B cell (primary cell): ENCODE measurements around the gene KRT4. TPM values are rescaled to one million over a fixed set of nuclear protein-coding genes. Genes with fewer than 3 reads are reported as not detected.

Source experiments
- ATAC-seq: fragments of 200-7000 bp; cut with Tn5 transposase; one replicate; pipeline ENCODE4 v1.10.0; 2021; ENCODE audit warnings: low read depth, mild to moderate bottlenecking, moderate number of reproducible peaks, moderate library complexity
- CTCF ChIA-PET: fragments of 350-600 bp; sonication (Branson Sonifier 250); formaldehyde crosslinking; loops from one replicate; lab custom pipeline; 2021; ENCODE audit warnings: antibody characterized with exemption, inconsistent platforms; lab: Charles Lee
- POLR2A ChIA-PET: fragments of 350-600 bp; sonication (Branson Sonifier 250); formaldehyde crosslinking; loops from one replicate; lab custom pipeline; 2021; ENCODE audit warnings: antibody characterized with exemption; lab: Charles Lee
- DNase-seq: peaks from one replicate; pipeline ENCODE4 v3.0.0; 2013
- H2AFZ ChIP-seq: 2 replicates; pipeline ENCODE4 v1.6.1; 2012; ENCODE audit warnings: mild to moderate bottlenecking, low read depth, low read length; ENCODE audit not compliant: insufficient read depth, poor library complexity, severe bottlenecking
- H3K27ac ChIP-seq, 2 donors: 1 replicate in 1 of 2; 2 replicates in 1 of 2; pipeline ENCODE4 v1.5.1; 2012 to 2013; ENCODE audit warnings: low read length in 2 of 2, mild to moderate bottlenecking in 2 of 2, moderate library complexity in 1 of 2
- H3K27me3 ChIP-seq, 4 experiments: fragments of 200-600 bp in 1 of 4; sonication (generic) in 1 of 4; replicated peaks in 1 of 4; 1 replicate in 2 of 4; 2 replicates in 2 of 4; pipeline versions ENCODE4 v1.6.1 to v1.7.0; 2013 to 2016; ENCODE audit warnings: low read length in 3 of 4, mild to moderate bottlenecking in 2 of 4, mixed read lengths in 1 of 4, moderate library complexity in 1 of 4; ENCODE audit not compliant: insufficient read depth in 4 of 4, control insufficient read depth in 3 of 4; ENCODE audit errors: control extremely low read depth in 1 of 4
- H3K36me3 ChIP-seq, 2 experiments: replicated peaks in 1 of 2; 1 replicate in 1 of 2; 2 replicates in 1 of 2; pipeline versions ENCODE4 v1.6.1 to v1.7.1; 2013; ENCODE audit warnings: low read length in 1 of 2; ENCODE audit not compliant: insufficient read depth in 2 of 2, control insufficient read depth in 1 of 2; ENCODE audit errors: control extremely low read depth in 1 of 2, extremely low read depth in 1 of 2
- H3K4me1 ChIP-seq, 2 donors: fragments of 200-600 bp in 1 of 2; sonication (generic) in 1 of 2; 1 replicate in 1 of 2; 2 replicates in 1 of 2; pipeline versions ENCODE4 v1.5.1 to v1.6.1; 2013 to 2017; ENCODE audit warnings: low read length in 2 of 2; ENCODE audit not compliant: control insufficient read depth in 2 of 2, insufficient read depth in 2 of 2
- H3K4me2 ChIP-seq: replicated peaks from 2 replicates; pipeline ENCODE3; 2012; ENCODE audit warnings: mild to moderate bottlenecking, low read depth, low read length; ENCODE audit not compliant: poor library complexity, severe bottlenecking
- H3K4me3 ChIP-seq, 5 experiments: fragments of 200-600 bp in 1 of 5; sonication (generic) in 1 of 5; 1 replicate in 3 of 5; 2 replicates in 2 of 5; pipeline versions ENCODE4 v1.5.1 to v1.7.0; 2011 to 2016; ENCODE audit warnings: low read length in 4 of 5, mild to moderate bottlenecking in 4 of 5, low read depth in 2 of 5, control low read depth in 1 of 5, moderate library complexity in 1 of 5; ENCODE audit not compliant: insufficient read depth in 1 of 5; ENCODE audit errors: control extremely low read depth in 1 of 5, extremely low read depth in 1 of 5
- H3K79me2 ChIP-seq: fragments of 200-600 bp; sonication (generic); one replicate; pipeline ENCODE4 v1.6.0; 2016; ENCODE audit warnings: low read length; ENCODE audit not compliant: control insufficient read depth, insufficient read depth
- H3K9ac ChIP-seq: fragments of 200-600 bp; sonication (generic); 2 replicates; pipeline ENCODE4 v1.6.1; 2017; ENCODE audit warnings: mild to moderate bottlenecking, low read length, moderate library complexity
- H3K9me3 ChIP-seq, 3 donors: one replicate each; pipeline versions ENCODE4 v1.6.1 to v1.7.1; 2013; ENCODE audit warnings: low read length in 2 of 3; ENCODE audit not compliant: control insufficient read depth in 2 of 3, insufficient read depth in 1 of 3; ENCODE audit errors: control extremely low read depth in 1 of 3
- H4K20me1 ChIP-seq: 2 replicates; pipeline ENCODE4 v1.6.0; 2012; ENCODE audit warnings: mild to moderate bottlenecking, low read length; ENCODE audit not compliant: insufficient read depth, control insufficient read depth, poor library complexity, severe bottlenecking
- H3K27ac Mint-ChIP-seq: one replicate; pipeline ENCODE4 v1.8.0; 2021; ENCODE audit warnings: mixed read lengths
- H3K27me3 Mint-ChIP-seq: one replicate; pipeline ENCODE4 v1.8.0; 2021; ENCODE audit warnings: mixed read lengths
- H3K4me1 Mint-ChIP-seq: one replicate; pipeline ENCODE4 v1.8.0; 2021; ENCODE audit warnings: mixed read lengths
- H3K4me3 Mint-ChIP-seq: one replicate; pipeline ENCODE4 v1.8.0; 2021; ENCODE audit warnings: mixed read lengths
- H3K9me3 Mint-ChIP-seq: one replicate; pipeline ENCODE4 v1.8.0; 2022; ENCODE audit warnings: mixed read lengths; ENCODE audit not compliant: insufficient read depth
- EZH2 ChIP-seq: IDR thresholded peaks from 2 replicates; pipeline ENCODE4 v1.6.1; 2012; ENCODE audit warnings: borderline replicate concordance, low read depth, mild to moderate bottlenecking, moderate library complexity, low read length; ENCODE audit not compliant: insufficient read depth, poor library complexity, severe bottlenecking
- WGBS: methylation state at CpG from one replicate; pipeline ENCODE4 v1.1.5; 2013; ENCODE audit warnings: missing lambda C conversion rate; ENCODE audit not compliant: insufficient coverage; 5-methylcytosine and 5-hydroxymethylcytosine counted together
- intact Hi-C: fragments of 100-400 bp; cut with micrococcal nuclease; formaldehyde crosslinking; loops from one replicate; pipeline ENCODE4 v1.10.0; 2022
- polyA minus RNA-seq: library from RNA; depleted of rRNA, polyadenylated mRNA; stranded (reverse); fragments of >200 nt; gene quantifications from 2 replicates; pipeline ENCODE4 v1.2.3, GENCODE V29; 2012
- polyA plus RNA-seq: library from polyadenylated mRNA; depleted of rRNA; stranded (reverse); fragments of >200 nt; gene quantifications from 2 replicates; pipeline ENCODE4 v1.2.3, GENCODE V29; 2012
- total RNA-seq, 2 donors: library from RNA; stranded (reverse); fragments of 120-200 nt in 1 of 2; gene quantifications; 1 replicate in 1 of 2; 2 replicates in 1 of 2; pipeline versions ENCODE4 v1.2.3 to v1.2.4, GENCODE V29; 2013 to 2022
- TF ChIP-seq, protein P1 (sequence below): fragments of 200-600 bp; IDR thresholded peaks from one replicate; pipeline ENCODE4 v1.8.0; 2022; ENCODE audit warnings: antibody characterized with exemption, mild to moderate bottlenecking

Gene KRT4
- not detected in 2 replicates for total RNA-seq
- not detected for total RNA-seq (2013)
- not detected in 2 replicates for polyA plus RNA-seq
- polyA minus RNA-seq: 0.71 TPM in 1 of 2 replicates, not detected in the other

DNA sequence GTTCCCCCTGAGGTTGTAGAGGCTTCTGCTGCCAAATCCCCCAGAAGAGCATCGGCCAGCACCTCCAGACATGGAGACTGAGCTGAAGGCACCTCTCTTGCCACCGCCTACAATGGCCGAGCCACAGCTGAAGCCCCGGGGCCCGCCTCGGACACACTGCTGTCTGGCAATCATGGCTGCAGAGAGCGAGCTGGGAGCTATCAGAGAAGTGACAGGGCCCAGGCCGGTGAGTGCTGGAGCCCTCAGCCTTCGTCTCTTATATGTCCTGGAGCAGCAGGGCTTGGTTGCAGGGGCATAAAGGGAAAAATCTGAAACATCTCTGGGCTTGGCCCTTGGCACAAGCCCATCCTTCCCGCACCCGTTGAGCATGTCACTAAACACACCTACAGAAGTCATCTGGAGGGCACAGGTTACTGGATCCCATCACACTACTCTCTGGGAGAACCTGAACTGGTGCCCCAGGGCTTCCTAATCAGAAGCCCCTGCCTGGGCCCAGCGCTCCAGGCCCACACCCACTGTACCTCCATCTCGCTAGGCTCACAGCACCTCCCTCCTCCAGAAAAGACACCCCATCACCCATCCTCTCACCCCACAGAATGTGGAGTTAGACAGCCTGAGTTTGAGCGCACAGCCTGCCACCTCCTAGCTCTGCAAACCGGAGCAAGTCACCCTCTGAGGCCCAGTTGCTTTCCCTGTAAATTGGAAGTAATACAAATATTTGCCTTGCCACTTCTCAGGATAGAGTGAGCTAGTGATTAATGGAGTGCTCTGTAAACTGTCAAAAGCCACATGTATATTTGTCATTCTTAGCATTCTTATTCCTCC, at the start of gene KRT4:
Gene KRT4, minus strand, starts transcription at position 232 of the 825 bp plus-strand sequence. Its CDS starts 58 bp downstream, at position 174.
- no peaks in the 10 kb centered on the region for H3K9me3 ChIP-seq
- H3K4me3 ChIP-seq: no peak within 1 kb of the TSS
- Mint-ChIP-seq H3K4me3 (no peak within 1 kb of the TSS), H3K27ac (no peak within 1 kb of the TSS), H3K4me1 (no peaks in the 10 kb centered on the region), H3K27me3 (peaks cover 24% of the 10 kb centered on the region), H3K9me3 (no peaks in the 10 kb centered on the region)
- H3K27me3 ChIP-seq: no peaks in the 10 kb centered on the region
- WGBS: 89% methylated on average over 13 of the region's 15 CpGs
- intact Hi-C loops: no loop called here
- H3K4me1 ChIP-seq: no peaks in the 10 kb centered on the region
- H3K4me2 ChIP-seq: no peak within 1 kb of the TSS
- POLR2A ChIA-PET: no interaction called here
- no peaks in the 10 kb centered on the region for H3K36me3 ChIP-seq
- CTCF ChIA-PET: no interaction called here
- H3K79me2 ChIP-seq: no peaks in the 10 kb centered on the region
- no peak within 1 kb of the TSS for H3K27ac ChIP-seq
- no peak for TF ChIP-seq EZH2
- TF ChIP-seq, protein P1, sequence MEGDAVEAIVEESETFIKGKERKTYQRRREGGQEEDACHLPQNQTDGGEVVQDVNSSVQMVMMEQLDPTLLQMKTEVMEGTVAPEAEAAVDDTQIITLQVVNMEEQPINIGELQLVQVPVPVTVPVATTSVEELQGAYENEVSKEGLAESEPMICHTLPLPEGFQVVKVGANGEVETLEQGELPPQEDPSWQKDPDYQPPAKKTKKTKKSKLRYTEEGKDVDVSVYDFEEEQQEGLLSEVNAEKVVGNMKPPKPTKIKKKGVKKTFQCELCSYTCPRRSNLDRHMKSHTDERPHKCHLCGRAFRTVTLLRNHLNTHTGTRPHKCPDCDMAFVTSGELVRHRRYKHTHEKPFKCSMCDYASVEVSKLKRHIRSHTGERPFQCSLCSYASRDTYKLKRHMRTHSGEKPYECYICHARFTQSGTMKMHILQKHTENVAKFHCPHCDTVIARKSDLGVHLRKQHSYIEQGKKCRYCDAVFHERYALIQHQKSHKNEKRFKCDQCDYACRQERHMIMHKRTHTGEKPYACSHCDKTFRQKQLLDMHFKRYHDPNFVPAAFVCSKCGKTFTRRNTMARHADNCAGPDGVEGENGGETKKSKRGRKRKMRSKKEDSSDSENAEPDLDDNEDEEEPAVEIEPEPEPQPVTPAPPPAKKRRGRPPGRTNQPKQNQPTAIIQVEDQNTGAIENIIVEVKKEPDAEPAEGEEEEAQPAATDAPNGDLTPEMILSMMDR: no peak
- no peaks in the 10 kb centered on the region for H4K20me1 ChIP-seq
- DNase-seq (no peak), ATAC-seq (no peak)
- no peak within 1 kb of the TSS for H3K9ac ChIP-seq
- H2AFZ ChIP-seq: no peak within 1 kb of the TSS

DNA sequence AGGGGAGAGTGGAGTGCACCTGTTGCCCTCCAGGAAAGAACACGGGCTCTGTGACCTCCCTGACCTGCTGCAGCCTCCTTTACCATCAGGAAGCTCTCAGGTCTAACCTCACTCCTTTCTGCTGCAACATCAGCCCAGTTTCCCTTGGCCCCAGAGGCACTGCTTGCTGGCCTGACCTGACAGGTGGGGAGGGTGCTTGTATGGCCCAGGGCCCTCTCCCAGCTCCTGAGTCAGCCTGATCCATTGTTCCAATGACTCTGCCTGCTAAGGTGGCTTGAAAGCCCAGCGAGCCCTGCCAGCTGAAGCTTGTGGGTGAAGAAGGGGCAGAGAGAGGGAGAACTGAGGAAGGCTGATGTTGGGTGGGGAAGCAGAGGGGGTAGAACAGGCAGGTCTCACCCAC, 48.1 kb upstream of the KRT4 start:
- peaks cover under 1 to 1% of the 10 kb centered on the region in 2 donors for H3K4me1 ChIP-seq
- H3K9me3 ChIP-seq: no peaks in the 10 kb centered on the region
- no peak overlapping the region for H3K4me3 ChIP-seq
- H3K36me3 ChIP-seq: no peaks in the 10 kb centered on the region
- TF ChIP-seq EZH2: no peak
- TF ChIP-seq, protein P1: no peak
- no peak overlapping the region for H3K27ac Mint-ChIP-seq
- intact Hi-C loops: no loop called here
- H3K4me3 Mint-ChIP-seq: no peak overlapping the region
- DNase-seq (no peak), ATAC-seq (no peak)
- H2AFZ ChIP-seq: no peak overlapping the region
- H3K9ac ChIP-seq: no peak overlapping the region
- peaks cover 13% of the 10 kb centered on the region for H3K27me3 Mint-ChIP-seq
- WGBS: 82% methylated on average over 1 of the region's 2 CpGs
- H3K27me3 ChIP-seq: no peaks in the 10 kb centered on the region
- peaks cover 2% of the 10 kb centered on the region for H3K4me1 Mint-ChIP-seq
- no peaks in the 10 kb centered on the region for H4K20me1 ChIP-seq
- H3K9me3 Mint-ChIP-seq: no peaks in the 10 kb centered on the region
- no peak overlapping the region for H3K4me2 ChIP-seq
- no peaks in the 10 kb centered on the region for H3K79me2 ChIP-seq
- ChIA-PET CTCF (no interaction called here), POLR2A (no interaction called here)
- H3K27ac ChIP-seq: no peak overlapping the region
